H9 (cell line): ENCODE results near the gene DLG2. TPM values are rescaled to one million over a fixed set of nuclear protein-coding genes. Genes with fewer than 3 reads are reported as not detected.

Experiments
- DNase-seq: peaks from one replicate; pipeline ENCODE4 v3.0.0-alpha.2; 2017
- H2AFZ ChIP-seq: one replicate; pipeline ENCODE4 v1.6.1; 2013; ENCODE audit warnings: mild to moderate bottlenecking, low read length, control low read depth, moderate library complexity
- H2AK5ac ChIP-seq: 2 replicates; pipeline ENCODE4 v1.6.1; 2013; ENCODE audit warnings: low read length, control low read depth, mixed read lengths; ENCODE audit not compliant: insufficient read length
- H2BK120ac ChIP-seq: one replicate; pipeline ENCODE4 v1.6.1; 2013; ENCODE audit warnings: low read depth, mild to moderate bottlenecking, low read length, control low read depth, inconsistent platforms; ENCODE audit not compliant: poor library complexity, severe bottlenecking
- H2BK12ac ChIP-seq: 2 replicates; pipeline ENCODE4 v1.6.1; 2013; ENCODE audit warnings: low read length, control low read depth, mixed read lengths, low read depth; ENCODE audit not compliant: insufficient read length
- H2BK15ac ChIP-seq: 2 replicates; pipeline ENCODE4 v1.6.1; 2013; ENCODE audit warnings: low read depth, low read length, control low read depth
- H2BK20ac ChIP-seq: one replicate; pipeline ENCODE4 v1.6.1; 2013; ENCODE audit warnings: low read depth, mild to moderate bottlenecking, low read length, control low read depth, inconsistent platforms; ENCODE audit not compliant: poor library complexity, severe bottlenecking
- H2BK5ac ChIP-seq: 2 replicates; pipeline ENCODE4 v1.6.1; 2013; ENCODE audit warnings: low read length, control low read depth, mixed read lengths; ENCODE audit not compliant: insufficient read length
- H3K14ac ChIP-seq: 2 replicates; pipeline ENCODE4 v1.6.1; 2013; ENCODE audit warnings: low read length, control low read depth; ENCODE audit not compliant: insufficient read depth
- H3K18ac ChIP-seq: 2 replicates; pipeline ENCODE4 v1.6.1; 2013; ENCODE audit warnings: low read depth, mild to moderate bottlenecking, mixed read lengths, low read length, control low read depth; ENCODE audit not compliant: insufficient read length
- H3K23ac ChIP-seq: 2 replicates; pipeline ENCODE4 v1.6.1; 2013; ENCODE audit warnings: low read length, control low read depth, mixed read lengths, low read depth; ENCODE audit not compliant: insufficient read length
- H3K23me2 ChIP-seq: 2 replicates; pipeline ENCODE4 v1.6.1; 2013; ENCODE audit warnings: low read depth, mild to moderate bottlenecking, mixed read lengths, low read length, control low read depth; ENCODE audit not compliant: insufficient read length, poor library complexity, severe bottlenecking
- H3K27ac ChIP-seq: 2 replicates; pipeline ENCODE4 v1.5.1; 2013; ENCODE audit warnings: low read length, control low read depth, mixed read lengths, low read depth; ENCODE audit not compliant: insufficient read length
- H3K27me3 ChIP-seq: 2 replicates; pipeline ENCODE4 v1.6.1; 2013; ENCODE audit warnings: low read length, control low read depth, inconsistent platforms; ENCODE audit not compliant: insufficient read depth
- H3K4ac ChIP-seq: 2 replicates; pipeline ENCODE4 v1.6.1; 2013; ENCODE audit warnings: low read depth, mild to moderate bottlenecking, control low read depth, inconsistent platforms, low read length, moderate library complexity
- H3K4me1 ChIP-seq: 2 replicates; pipeline ENCODE4 v1.6.1; 2013; ENCODE audit warnings: low read length, control low read depth, inconsistent platforms; ENCODE audit not compliant: insufficient read depth
- H3K4me2 ChIP-seq: 2 replicates; pipeline ENCODE4 v1.6.1; 2013; ENCODE audit warnings: low read length, control low read depth, mixed read lengths; ENCODE audit not compliant: insufficient read length, insufficient read depth
- H3K56ac ChIP-seq: 2 replicates; pipeline ENCODE4 v1.6.1; 2013; ENCODE audit warnings: low read depth, mild to moderate bottlenecking, mixed read lengths, low read length, control low read depth; ENCODE audit not compliant: insufficient read length
- H3K79me1 ChIP-seq: 2 replicates; pipeline ENCODE4 v1.6.1; 2013; ENCODE audit warnings: low read depth, mild to moderate bottlenecking, moderate library complexity, low read length, control low read depth, inconsistent platforms; ENCODE audit not compliant: insufficient read depth, poor library complexity, severe bottlenecking
- H3K79me2 ChIP-seq: 2 replicates; pipeline ENCODE4 v1.6.1; 2013; ENCODE audit warnings: low read length, control low read depth, inconsistent platforms; ENCODE audit not compliant: insufficient read depth
- H3K9ac ChIP-seq: 2 replicates; pipeline ENCODE4 v1.6.1; 2013; ENCODE audit warnings: low read length, control low read depth, mixed read lengths; ENCODE audit not compliant: insufficient read length; ENCODE audit errors: extremely low read depth
- H3K9me3 ChIP-seq: one replicate; pipeline ENCODE4 v1.6.1; 2013; ENCODE audit warnings: low read depth, low read length, inconsistent platforms; ENCODE audit not compliant: control insufficient read depth
- H3T11ph ChIP-seq: one replicate; pipeline ENCODE4 v1.6.1; 2013; ENCODE audit warnings: mild to moderate bottlenecking, low read length, control low read depth, inconsistent platforms
- H4K20me1 ChIP-seq: one replicate; pipeline ENCODE4 v1.6.1; 2013; ENCODE audit not compliant: control insufficient read depth, insufficient read length, insufficient read depth
- H4K5ac ChIP-seq: 2 replicates; pipeline ENCODE4 v1.6.1; 2013; ENCODE audit warnings: low read depth, mild to moderate bottlenecking, mixed read lengths, low read length, control low read depth; ENCODE audit not compliant: insufficient read length
- H4K8ac ChIP-seq: replicated peaks from 2 replicates; pipeline ENCODE4 v1.6.1; 2013; ENCODE audit warnings: low read length, control low read depth, mixed read lengths, low read depth; ENCODE audit not compliant: insufficient read length
- H4K91ac ChIP-seq: 2 replicates; pipeline ENCODE4 v1.6.1; 2013; ENCODE audit warnings: low read depth, mild to moderate bottlenecking, moderate library complexity, mixed read lengths, low read length, control low read depth; ENCODE audit not compliant: insufficient read length
- H3K27ac Mint-ChIP-seq, 3 experiments: 2 replicates in 2 of 3; 3 replicates in 1 of 3; pipeline ENCODE4 v1.8.0; 2020 to 2021; ENCODE audit warnings: mixed read lengths in 3 of 3, mild to moderate bottlenecking in 1 of 3, moderate library complexity in 1 of 3
- H3K27me3 Mint-ChIP-seq: 2 replicates; pipeline ENCODE4 v1.8.0; 2021; ENCODE audit warnings: low read depth, mild to moderate bottlenecking, moderate library complexity, mixed read lengths
- H3K36me3 Mint-ChIP-seq, 3 experiments: 2 replicates in 2 of 3; 3 replicates in 1 of 3; pipeline ENCODE4 v1.8.0; 2020 to 2021; ENCODE audit warnings: low read depth in 3 of 3, mixed read lengths in 3 of 3; ENCODE audit not compliant: insufficient read depth in 1 of 3
- H3K4me1 Mint-ChIP-seq, 2 experiments: 2 replicates each; pipeline ENCODE4 v1.8.0; 2020; ENCODE audit warnings: mixed read lengths in 2 of 2
- H3K4me3 Mint-ChIP-seq, 2 experiments: 2 replicates in 1 of 2; 3 replicates in 1 of 2; pipeline ENCODE4 v1.8.0; 2020 to 2021; ENCODE audit warnings: mild to moderate bottlenecking in 2 of 2, mixed read lengths in 2 of 2, moderate library complexity in 1 of 2
- H3K9me3 Mint-ChIP-seq, 2 experiments: 2 replicates in 1 of 2; 3 replicates in 1 of 2; pipeline ENCODE4 v1.8.0; 2020; ENCODE audit warnings: mild to moderate bottlenecking in 2 of 2, mixed read lengths in 2 of 2, moderate library complexity in 1 of 2
- CTCF ChIP-seq: fragments of 200-600 bp; sonication (generic); conservative IDR thresholded peaks from 3 replicates; pipeline ENCODE4 v1.8.0; 2021; ENCODE audit warnings: antibody characterized with exemption, mild to moderate bottlenecking
- WGBS: extraction: QIAGEN DNeasy Blood & Tissue Kit; methylation state at CpG from one replicate; pipeline ENCODE4 v1.1.7; 2013; ENCODE audit warnings: missing lambda C conversion rate, low lambda C conversion rate, mixed read lengths; ENCODE audit not compliant: insufficient read length; ENCODE audit errors: extremely low coverage; 5-methylcytosine and 5-hydroxymethylcytosine counted together
- total RNA-seq: library from RNA; stranded (reverse); gene quantifications from 2 replicates; pipeline ENCODE4 v1.2.1, GENCODE V29; 2021

The DLG2 gene
- total RNA-seq, 1 experiment from 2014 or later, result 8.0 TPM

GRCh38 chr11:83852012-83852411 is 1775.1 kb downstream of the DLG2 start:
- Histone ChIP-seq H3K56ac (no peak overlapping the region), H3K4me1 (no peaks in the 10 kb centered on the region), H3K9ac (no peak overlapping the region), H3K27ac (no peak overlapping the region), H3K79me1 (no peaks in the 10 kb centered on the region), H4K91ac (no peak overlapping the region), H2AK5ac (no peak overlapping the region), H3K9me3 (no peaks in the 10 kb centered on the region), H2AFZ (no peak overlapping the region), H4K8ac (no peak overlapping the region), H3K23ac (no peak overlapping the region), H3T11ph (no peak overlapping the region), H3K18ac (no peak overlapping the region), H3K23me2 (no peaks in the 10 kb centered on the region), H3K79me2 (no peaks in the 10 kb centered on the region), H3K4ac (no peak overlapping the region), H2BK12ac (no peak overlapping the region), H2BK20ac (no peak overlapping the region), H2BK120ac (no peak overlapping the region), H3K27me3 (no peaks in the 10 kb centered on the region), H4K20me1 (no peaks in the 10 kb centered on the region), H3K4me2 (no peak overlapping the region), H3K14ac (no peak overlapping the region), H4K5ac (no peak overlapping the region), H2BK15ac (no peak overlapping the region), H2BK5ac (no peak overlapping the region)
- DNase-seq, result no peak
- H3K27me3 Mint-ChIP-seq, result no peaks in the 10 kb centered on the region; the same call in 1 of the 2 replicates
- H3K9me3 Mint-ChIP-seq, result peaks cover 3 to 8% of the 10 kb centered on the region in 2 experiments; a peak in 3 of 5 replicates
- no peaks in the 10 kb centered on the region for H3K36me3 Mint-ChIP-seq
- no peak for TF ChIP-seq CTCF
- H3K4me1 Mint-ChIP-seq, result peaks cover 6 to 8% of the 10 kb centered on the region in 2 experiments
- no CpG with 5 or more reads among the region's 3 CpGs for WGBS
- no peak overlapping the region for H3K27ac Mint-ChIP-seq
- H3K4me3 Mint-ChIP-seq, result no peak overlapping the region
